SK-N-MC (cell line): Measurements from ENCODE around the gene OLFML2A.

Experiments
- EZH2 ChIP-seq: fragments of 200-600 bp; sonication (generic); IDR thresholded peaks from one replicate; pipeline ENCODE4 v1.6.1; 2017; ENCODE audit warnings: antibody characterized with exemption
- POLR2AphosphoS5 ChIP-seq: IDR thresholded peaks from 2 replicates; pipeline ENCODE4 v1.6.1; 2012; ENCODE audit warnings: mild to moderate bottlenecking, low read depth, low read length, borderline replicate concordance

DNA sequence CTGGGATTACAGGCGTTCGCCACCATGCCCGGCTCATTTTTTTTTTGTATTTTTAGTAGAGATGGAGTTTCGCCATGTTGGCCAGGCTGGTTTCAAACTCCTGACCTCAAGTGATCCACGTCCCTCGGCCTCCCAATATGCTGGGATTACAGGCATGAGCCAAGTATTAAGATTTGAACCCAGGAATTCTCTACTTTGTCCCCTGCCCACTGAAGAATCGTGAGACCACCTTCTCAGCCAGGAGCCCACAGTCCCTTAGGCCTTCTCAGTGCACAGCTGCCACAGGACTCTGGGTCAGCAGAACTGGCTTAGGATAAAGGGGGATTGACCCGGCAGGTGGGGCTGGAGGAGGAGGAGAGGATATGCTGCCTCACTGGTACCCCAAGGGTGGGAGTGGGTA lies 13.4 kb downstream of the OLFML2A start:
- no peak for TF ChIP-seq EZH2
- TF ChIP-seq POLR2AphosphoS5: no peak
